ENCODE data around the gene ANKMY1. TPM values are rescaled to one million over a fixed set of nuclear protein-coding genes. Genes with fewer than 3 reads are reported as not detected.

ANKMY1 gene
- total RNA-seq, 1 experiment from 2014 or later: 28.3 TPM

GRCh38 chr2:240437551-240437860 lies 120.3 kb downstream of the ANKMY1 start:
- Histone ChIP-seq H3K9me3 (ENCODE audit: control insufficient read depth in 1 of 2, insufficient read depth in 1 of 2, low read depth in 1 of 2, low read length in 2 of 2) (no peaks in the 10 kb centered on the region), H3K27me3 (ENCODE audit: insufficient read depth, low read length) (no peaks in the 10 kb centered on the region), H4K20me1 (ENCODE audit: insufficient read depth) (peaks cover 4% of the 10 kb centered on the region; the same call in 1 of the 2 replicates), H2AFZ (ENCODE audit: low read depth, low read length, poor library complexity, severe bottlenecking) (no peak overlapping the region), H3K36me3 (ENCODE audit: control insufficient read depth in 1 of 2, insufficient read depth in 2 of 2, low read length in 2 of 2) (no peaks in the 10 kb centered on the region; a peak in 1 of 4 replicates), H3K27ac (ENCODE audit: low read depth, low read length) (peak overlapping the region; percentile 95; the same call in 1 of the 2 replicates), H3K4me3 (replicated peaks in 1 of 2; ENCODE audit: low read depth in 1 of 2, low read length in 2 of 2) (peak overlapping the region; percentile 61 to 71), H3K79me2 (ENCODE audit: insufficient read depth, low read length) (peaks cover 72% of the 10 kb centered on the region), H3K4me1 (ENCODE audit: control insufficient read depth in 1 of 2, insufficient read depth in 2 of 2, low read length in 2 of 2) (peaks cover 29 to 49% of the 10 kb centered on the region in 2 experiments), H3K9ac (ENCODE audit: low read length) (peak overlapping the region; percentile 87; the same call in 1 of the 2 replicates), H3K9me2 (ENCODE audit: insufficient read depth) (no peaks in the 10 kb centered on the region), H3K4me2 (ENCODE audit: low read length) (peak overlapping the region; percentile 86)
- intact Hi-C loops (cut with micrococcal nuclease): loop anchor here (5.0 to 10.0 kb wide), 2 partner anchors 143 to 185 kb away; no protein-coding TSS in a partner anchor
- ChIA-PET RAD21 (ENCODE audit: low non-redundant PET in 1 of 2, low total read pairs in 2 of 2, uncharacterized antibody in 2 of 2, unreplicated experiment in 2 of 2) (no interaction called here), POLR2A (no interaction called here), CTCF (no interaction called here)
- ATAC-seq (no peak), DNase-seq (ENCODE audit: low read depth, low spot score) (no peak)
- no TSS peak for BruUV-seq (replicated peaks)
- no peak for TF ChIP-seq JUND (IDR thresholded peaks at IDR 0.05)
- no peak for TF ChIP-seq SP1 (IDR thresholded peaks at IDR 0.05; ENCODE audit: low read depth)
- TF ChIP-seq ZFX (IDR thresholded peaks at IDR 0.05): no peak
- no peak for TF ChIP-seq CBX3 (IDR thresholded peaks at IDR 0.05; ENCODE audit: low read depth)
- TF ChIP-seq POLR2AphosphoS5 (IDR thresholded peaks at IDR 0.05; ENCODE audit: low read depth, low read length): no peak
- no peak for TF ChIP-seq CTCF (IDR thresholded peaks at IDR 0.05 in 2 of 3, conservative IDR thresholded peaks at IDR 0.05 in 1 of 3; ENCODE audit: borderline replicate concordance in 1 of 3, insufficient read depth in 1 of 3, low read depth in 2 of 3, low read length in 2 of 3)
- TF ChIP-seq SRF (IDR thresholded peaks at IDR 0.05; ENCODE audit: low read depth): no peak
- no peak for TF ChIP-seq EZH2 (IDR thresholded peaks at IDR 0.05)

All from HCT116 (cell line).